Measurements from ENCODE around the gene SPOCK1. TPM values are rescaled to one million over a fixed set of nuclear protein-coding genes. Genes with fewer than 3 reads are reported as not detected.

Gene SPOCK1
- total RNA-seq, 1 experiment from 2014 or later = 0.27 TPM

- no TSS peak for BruUV-seq (replicated peaks)
- Histone ChIP-seq H3K36me3 (ENCODE audit: control insufficient read depth in 1 of 2, insufficient read depth in 2 of 2, low read length in 2 of 2) (no peaks in the 10 kb centered on the region), H4K20me1 (ENCODE audit: insufficient read depth) (no peaks in the 10 kb centered on the region), H3K9ac (ENCODE audit: low read length) (no peak overlapping the region), H3K4me1 (ENCODE audit: control insufficient read depth in 1 of 2, insufficient read depth in 2 of 2, low read length in 2 of 2) (no peaks in the 10 kb centered on the region), H3K79me2 (ENCODE audit: insufficient read depth, low read length) (no peaks in the 10 kb centered on the region), H3K9me2 (ENCODE audit: insufficient read depth) (no peaks in the 10 kb centered on the region), H3K9me3 (ENCODE audit: control insufficient read depth in 1 of 2, insufficient read depth in 1 of 2, low read depth in 1 of 2, low read length in 2 of 2) (no peaks in the 10 kb centered on the region), H3K27ac (ENCODE audit: low read depth, low read length) (no peak overlapping the region), H2AFZ (ENCODE audit: low read depth, low read length, poor library complexity, severe bottlenecking) (no peak overlapping the region), H3K4me2 (ENCODE audit: low read length) (no peak overlapping the region), H3K4me3 (replicated peaks in 1 of 2; ENCODE audit: low read depth in 1 of 2, low read length in 2 of 2) (no peak overlapping the region), H3K27me3 (ENCODE audit: insufficient read depth, low read length) (peaks cover 61% of the 10 kb centered on the region)
- intact Hi-C loops (cut with micrococcal nuclease) = no loop called here
- TF ChIP-seq REST (IDR thresholded peaks at IDR 0.05; ENCODE audit: low read depth) = no peak
- no peak for TF ChIP-seq ATF3 (IDR thresholded peaks at IDR 0.05)
- no peak for TF ChIP-seq EZH2 (IDR thresholded peaks at IDR 0.05)
- no peak for TF ChIP-seq ZBTB33 (IDR thresholded peaks at IDR 0.05; ENCODE audit: extremely low read depth, insufficient replicate concordance, low read length)
- TF ChIP-seq TCF7L2 (IDR thresholded peaks at IDR 0.05; ENCODE audit: borderline replicate concordance, extremely low read depth, insufficient read depth, insufficient read length) = no peak
- TF ChIP-seq JUND (IDR thresholded peaks at IDR 0.05) = no peak
- no peak for TF ChIP-seq ZNF274 (IDR thresholded peaks at IDR 0.05; ENCODE audit: low read depth, low read length)
- TF ChIP-seq CBX3 (IDR thresholded peaks at IDR 0.05; ENCODE audit: low read depth) = no peak
- no peak for TF ChIP-seq EZH2phosphoT487 (IDR thresholded peaks at IDR 0.05; ENCODE audit: borderline replicate concordance)
- CTCF ChIA-PET = no interaction called here
- ATAC-seq = no peak
- POLR2A ChIA-PET = no interaction called here
- no peak for DNase-seq (ENCODE audit: low read depth, low spot score)
- RAD21 ChIA-PET (ENCODE audit: low non-redundant PET in 1 of 2, low total read pairs in 2 of 2, uncharacterized antibody in 2 of 2, unreplicated experiment in 2 of 2) = no interaction called here
These were observed 170.1 kb downstream of the SPOCK1 start for GRCh38 chr5:137328991-137329390.

Measured in HCT116 (cell line).